Upper lobe of left lung (tissue), 4 donors: Measurements from ENCODE around the gene EHMT1.

Experiments used
- POLR2AphosphoS5 ChIP-seq, 2 donors: sonication (generic); formaldehyde crosslinking; IDR thresholded peaks; one replicate each; pipeline ENCODE4 v1.5.1; 2017; ENCODE audit warnings: antibody characterized with exemption in 2 of 2
- TF ChIP-seq, protein P1 (sequence below), 6 experiments: fragments of 450-650 bp in 4 of 6; fragments of 200-600 bp in 2 of 6; sonication (generic) in 2 of 6; IDR thresholded peaks; one replicate each; pipeline ENCODE4 v1.5.1; 2016 to 2019; ENCODE audit warnings: antibody characterized with exemption in 6 of 6

DNA sequence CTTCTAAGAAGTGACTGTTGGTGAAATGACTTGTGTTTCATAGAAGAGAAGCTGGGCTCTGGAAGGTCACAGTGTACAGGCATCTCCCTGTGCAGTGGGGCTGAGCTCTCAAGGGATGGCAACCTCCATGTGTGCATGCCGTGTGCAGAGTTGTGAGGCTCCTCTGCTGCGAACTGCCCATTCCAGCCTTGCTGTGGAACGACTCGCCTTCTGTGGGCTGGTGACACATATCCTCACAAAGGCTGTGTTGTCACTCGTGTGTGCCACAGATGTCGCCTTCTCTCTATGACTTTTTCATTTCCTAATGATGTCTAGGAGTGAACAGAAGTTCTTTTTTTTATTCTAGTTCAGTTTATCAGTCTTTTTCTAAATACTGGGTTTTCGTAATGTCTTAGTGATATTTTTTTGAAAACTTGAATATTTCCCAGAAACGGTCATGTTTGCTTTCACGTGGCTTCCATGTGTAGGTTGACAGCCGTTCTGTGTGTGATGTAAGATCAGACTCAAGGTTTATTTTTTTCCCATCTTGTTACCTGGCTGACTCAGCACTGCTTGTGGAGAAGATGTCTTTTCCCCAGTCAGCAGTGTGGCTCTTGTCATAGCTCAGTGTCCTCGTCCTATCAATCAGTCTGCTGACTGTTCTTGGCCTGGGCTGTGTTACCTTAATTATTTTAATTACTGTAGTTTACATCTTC is 201.5 kb downstream of the EHMT1 start:
- TF ChIP-seq, protein P1, sequence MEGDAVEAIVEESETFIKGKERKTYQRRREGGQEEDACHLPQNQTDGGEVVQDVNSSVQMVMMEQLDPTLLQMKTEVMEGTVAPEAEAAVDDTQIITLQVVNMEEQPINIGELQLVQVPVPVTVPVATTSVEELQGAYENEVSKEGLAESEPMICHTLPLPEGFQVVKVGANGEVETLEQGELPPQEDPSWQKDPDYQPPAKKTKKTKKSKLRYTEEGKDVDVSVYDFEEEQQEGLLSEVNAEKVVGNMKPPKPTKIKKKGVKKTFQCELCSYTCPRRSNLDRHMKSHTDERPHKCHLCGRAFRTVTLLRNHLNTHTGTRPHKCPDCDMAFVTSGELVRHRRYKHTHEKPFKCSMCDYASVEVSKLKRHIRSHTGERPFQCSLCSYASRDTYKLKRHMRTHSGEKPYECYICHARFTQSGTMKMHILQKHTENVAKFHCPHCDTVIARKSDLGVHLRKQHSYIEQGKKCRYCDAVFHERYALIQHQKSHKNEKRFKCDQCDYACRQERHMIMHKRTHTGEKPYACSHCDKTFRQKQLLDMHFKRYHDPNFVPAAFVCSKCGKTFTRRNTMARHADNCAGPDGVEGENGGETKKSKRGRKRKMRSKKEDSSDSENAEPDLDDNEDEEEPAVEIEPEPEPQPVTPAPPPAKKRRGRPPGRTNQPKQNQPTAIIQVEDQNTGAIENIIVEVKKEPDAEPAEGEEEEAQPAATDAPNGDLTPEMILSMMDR (IDR thresholded peaks at IDR 0.05): no peak
- no peak for TF ChIP-seq POLR2AphosphoS5 (IDR thresholded peaks at IDR 0.05)
